HepG2 (cell line): ENCODE results near the gene MROH2A. TPM values are rescaled to one million over a fixed set of nuclear protein-coding genes. Genes with fewer than 3 reads are reported as not detected.

ENCODE experiments used
- ATAC-seq: fragments of 200-7000 bp; cut with Tn5 transposase; 3 replicates; pipeline ENCODE4 v1.9.1; 2020; ENCODE audit warnings: mild to moderate bottlenecking, moderate library complexity
- BruUV-seq: library from RNA; stranded (reverse); fragments of 400-500 nt; replicated peaks from 2 replicates; lab custom pipeline; 2021; lab: Mats Ljungman, UMichigan
- CTCF ChIA-PET: fragments of 300-600 bp; formaldehyde crosslinking; extraction: SDS; loops from one replicate; lab custom pipeline; 2021; ENCODE audit warnings: low total read pairs, inconsistent platforms, low intra/inter-chr PET ratio; lab: Yijun Ruan, JAX
- POLR2A ChIA-PET: fragments of 350-600 bp; sonication (Branson Sonifier 250); formaldehyde crosslinking; loops from one replicate; lab custom pipeline; 2020; ENCODE audit warnings: antibody characterized with exemption, inconsistent platforms; lab: Yijun Ruan, JAX
- DNase-seq: peaks from one replicate; pipeline ENCODE4 v3.0.0-alpha.2; 2015; ENCODE audit warnings: low spot score
- FAIRE-seq: peaks from 3 replicates; lab custom pipeline; 2011; peaks lifted over from hg19 to GRCh38; lab: Jason Lieb, UNC
- H2AFZ ChIP-seq: one replicate; pipeline ENCODE4 v1.6.1; 2011; ENCODE audit warnings: low read length, inconsistent platforms
- H3K27ac ChIP-seq: fragments of 300-600 bp; 3 replicates; pipeline ENCODE4 v1.8.0; 2011; ENCODE audit warnings: mixed run types, mild to moderate bottlenecking, mixed read lengths, low read length, inconsistent platforms; ENCODE audit not compliant: insufficient read depth; ENCODE audit errors: extremely low read length
- H3K27me3 ChIP-seq, 2 experiments: fragments of 200-600 bp in 1 of 2; 2 replicates in 1 of 2; 3 replicates in 1 of 2; pipeline versions ENCODE4 v1.6.0 to v1.8.0; 2011; ENCODE audit warnings: low read length in 2 of 2, mild to moderate bottlenecking in 2 of 2, moderate library complexity in 2 of 2, inconsistent platforms in 1 of 2; ENCODE audit not compliant: insufficient read depth in 2 of 2, control insufficient read depth in 1 of 2
- H3K36me3 ChIP-seq, 2 experiments: fragments of 200-600 bp in 1 of 2; replicated peaks in 1 of 2; 2 replicates in 1 of 2; 3 replicates in 1 of 2; pipeline versions ENCODE4 v1.5.1 to v1.8.0; 2011; ENCODE audit warnings: low read length in 2 of 2, inconsistent platforms in 1 of 2; ENCODE audit not compliant: insufficient read depth in 2 of 2, control insufficient read depth in 1 of 2
- H3K4me1 ChIP-seq: 2 replicates; pipeline ENCODE4 v1.5.1; 2012; ENCODE audit warnings: low read length, inconsistent platforms; ENCODE audit not compliant: insufficient read depth
- H3K4me2 ChIP-seq: 2 replicates; pipeline ENCODE4 v1.6.0; 2011; ENCODE audit warnings: low read depth, low read length, inconsistent platforms
- H3K4me3 ChIP-seq, 3 experiments: fragments of 200-600 bp in 1 of 3; sonication (generic), shearing (Covaris generic) in 1 of 3; replicated peaks in 1 of 3; 2 replicates each; pipeline ENCODE4 v1.5.1; 2011 to 2016; ENCODE audit warnings: low read length in 3 of 3, inconsistent platforms in 2 of 3, low read depth in 2 of 3, mild to moderate bottlenecking in 2 of 3, control low read depth in 1 of 3, mixed read lengths in 1 of 3; ENCODE audit not compliant: insufficient read depth in 1 of 3
- H3K79me2 ChIP-seq: one replicate; pipeline ENCODE4 v1.6.1; 2011; ENCODE audit warnings: low read length, inconsistent platforms; ENCODE audit not compliant: insufficient read depth
- H3K9ac ChIP-seq: 2 replicates; pipeline ENCODE4 v1.6.0; 2011; ENCODE audit warnings: mild to moderate bottlenecking, low read depth, low read length, inconsistent platforms; ENCODE audit not compliant: insufficient read depth
- H3K9me3 ChIP-seq: 2 replicates; pipeline ENCODE4 v1.5.1; 2012; ENCODE audit warnings: mild to moderate bottlenecking, low read length
- H4K20me1 ChIP-seq: 2 replicates; pipeline ENCODE4 v1.6.0; 2011; ENCODE audit warnings: inconsistent platforms, mild to moderate bottlenecking, low read length, moderate library complexity; ENCODE audit not compliant: insufficient read depth
- FOXK1 ChIP-seq: sonication (generic); formaldehyde crosslinking; IDR thresholded peaks from 2 replicates; pipeline ENCODE4 v1.4.0; 2020; ENCODE audit warnings: low read depth, missing genetic modification reagents, borderline replicate concordance
- FOXM1 ChIP-seq: sonication (generic); formaldehyde crosslinking; IDR thresholded peaks from 2 replicates; pipeline ENCODE4 v1.5.0; 2020; ENCODE audit warnings: missing genetic modification reagents
- FUBP1 ChIP-seq: sonication (generic); formaldehyde crosslinking; IDR thresholded peaks from 2 replicates; pipeline ENCODE4 v1.5.1; 2020; ENCODE audit warnings: missing genetic modification reagents, mild to moderate bottlenecking, borderline replicate concordance
- GPN1 ChIP-seq: sonication (generic); formaldehyde crosslinking; IDR thresholded peaks from 2 replicates; pipeline ENCODE4 v1.5.1; 2020; ENCODE audit warnings: missing genetic modification reagents, borderline replicate concordance
- HOXA3 ChIP-seq: sonication (generic); formaldehyde crosslinking; IDR thresholded peaks from 2 replicates; pipeline ENCODE4 v1.5.0; 2020; ENCODE audit warnings: missing genetic modification reagents
- POGZ ChIP-seq: sonication (generic); formaldehyde crosslinking; IDR thresholded peaks from 2 replicates; pipeline ENCODE4 v1.4.0; 2020; ENCODE audit warnings: mild to moderate bottlenecking, missing genetic modification reagents
- SNAPC2 ChIP-seq: sonication (generic); formaldehyde crosslinking; IDR thresholded peaks from 2 replicates; pipeline ENCODE4 v1.8.1; 2022; ENCODE audit warnings: mild to moderate bottlenecking, missing genetic modification reagents
- TRIM22 ChIP-seq: fragments of 450-650 bp; IDR thresholded peaks from 2 replicates; pipeline ENCODE4 v1.6.1; 2017
- ZNF143 ChIP-seq: sonication (generic); formaldehyde crosslinking; IDR thresholded peaks from 2 replicates; pipeline ENCODE4 v1.4.0; 2020; ENCODE audit warnings: missing genetic modification reagents
- ZNF850 ChIP-seq: sonication (generic); formaldehyde crosslinking; conservative IDR thresholded peaks from 2 replicates; pipeline ENCODE4 v1.9.0; 2021; ENCODE audit warnings: mild to moderate bottlenecking, missing genetic modification reagents
- WGBS: methylation state at CpG from one replicate; pipeline ENCODE4 v1.1.6; 2017; ENCODE audit warnings: low lambda C conversion rate; 5-methylcytosine and 5-hydroxymethylcytosine counted together
- in situ Hi-C: cut with HindIII; loops from 2 replicates; pipeline ENCODE4 v1.10.0; 2017; ENCODE audit warnings: low pct_unique_long_range_greater_than_20kb; ENCODE audit not compliant: extremely low pct_ligation_motif_present
- intact Hi-C: fragments of 100-400 bp; cut with micrococcal nuclease; formaldehyde crosslinking; loops from one replicate; pipeline ENCODE4 v1.10.0; 2022; ENCODE audit not compliant: unreplicated experiment
- polyA plus RNA-seq, 8 experiments: library from polyadenylated mRNA; depleted of rRNA in 3 of 8; stranded (reverse) in 7 of 8; unstranded in 1 of 8; fragments of >200 nt; fragmentation: Illumina TruSeq in 4 of 8; extraction: Trizol in 4 of 8; gene quantifications; 2 replicates each; pipeline versions ENCODE4 v1.2.1 to v1.2.3, GENCODE V29; 2011 to 2016; ENCODE audit warnings: low read depth in 4 of 8, missing spikeins in 1 of 8, mixed read lengths in 1 of 8; ENCODE audit not compliant: insufficient read depth in 1 of 8
- total RNA-seq, 5 experiments: library from RNA; depleted of rRNA; stranded (reverse); fragments of >200 nt; fragmentation: Illumina TruSeq; extraction: Trizol; gene quantifications; 2 replicates each; pipeline ENCODE4 v1.2.3, GENCODE V29; 2016; ENCODE audit warnings: low read depth in 1 of 5
- TF ChIP-seq, protein P1 (sequence below): IDR thresholded peaks from 2 replicates; pipeline ENCODE4 v1.6.1; 2012; ENCODE audit warnings: inconsistent platforms
- TF ChIP-seq, protein P2 (sequence below): sonication (generic); formaldehyde crosslinking; IDR thresholded peaks from 2 replicates; pipeline ENCODE4 v1.4.0; 2020; ENCODE audit warnings: mild to moderate bottlenecking, missing genetic modification reagents
- TF ChIP-seq, protein P3 (sequence below): sonication (generic); formaldehyde crosslinking; IDR thresholded peaks from 2 replicates; pipeline ENCODE4 v1.5.0; 2020; ENCODE audit warnings: missing genetic modification reagents, mild to moderate bottlenecking, borderline replicate concordance

Gene MROH2A
- total and polyA plus RNA-seq, 2 of the 13 experiments (the other 11 are each of a cell fraction or from before 2014, with no cell fraction given): 0.03 to 0.04 TPM

GRCh38 chr2:233807966-233808935 lies 30.1 kb downstream of the MROH2A start:
- no peak overlapping the region for H3K4me3 ChIP-seq
- H3K4me2 ChIP-seq: no peak overlapping the region
- peaks cover 0 to 43% of the 10 kb centered on the region in 2 experiments; a peak in 3 of 5 replicates for H3K27me3 ChIP-seq
- TF ChIP-seq TRIM22 (no peak), GPN1 (CRISPR knock-in tag) (no peak), HOXA3 (CRISPR knock-in tag) (no peak), FOXM1 (no peak), ZNF850 (CRISPR knock-in tag) (no peak), SNAPC2 (CRISPR knock-in tag) (no peak), FOXK1 (CRISPR knock-in tag) (no peak), FUBP1 (no peak), POGZ (CRISPR knock-in tag) (no peak), ZNF143 (CRISPR knock-in tag) (no peak)
- TF ChIP-seq, protein P1, sequence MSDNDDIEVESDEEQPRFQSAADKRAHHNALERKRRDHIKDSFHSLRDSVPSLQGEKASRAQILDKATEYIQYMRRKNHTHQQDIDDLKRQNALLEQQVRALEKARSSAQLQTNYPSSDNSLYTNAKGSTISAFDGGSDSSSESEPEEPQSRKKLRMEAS: no peak
- TF ChIP-seq, protein P2, sequence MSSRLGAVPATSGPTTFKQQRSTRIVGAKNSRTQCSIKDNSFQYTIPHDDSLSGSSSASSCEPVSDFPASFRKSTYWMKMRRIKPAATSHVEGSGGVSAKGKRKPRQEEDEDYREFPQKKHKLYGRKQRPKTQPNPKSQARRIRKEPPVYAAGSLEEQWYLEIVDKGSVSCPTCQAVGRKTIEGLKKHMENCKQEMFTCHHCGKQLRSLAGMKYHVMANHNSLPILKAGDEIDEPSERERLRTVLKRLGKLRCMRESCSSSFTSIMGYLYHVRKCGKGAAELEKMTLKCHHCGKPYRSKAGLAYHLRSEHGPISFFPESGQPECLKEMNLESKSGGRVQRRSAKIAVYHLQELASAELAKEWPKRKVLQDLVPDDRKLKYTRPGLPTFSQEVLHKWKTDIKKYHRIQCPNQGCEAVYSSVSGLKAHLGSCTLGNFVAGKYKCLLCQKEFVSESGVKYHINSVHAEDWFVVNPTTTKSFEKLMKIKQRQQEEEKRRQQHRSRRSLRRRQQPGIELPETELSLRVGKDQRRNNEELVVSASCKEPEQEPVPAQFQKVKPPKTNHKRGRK: no peak
- TF ChIP-seq, protein P3, sequence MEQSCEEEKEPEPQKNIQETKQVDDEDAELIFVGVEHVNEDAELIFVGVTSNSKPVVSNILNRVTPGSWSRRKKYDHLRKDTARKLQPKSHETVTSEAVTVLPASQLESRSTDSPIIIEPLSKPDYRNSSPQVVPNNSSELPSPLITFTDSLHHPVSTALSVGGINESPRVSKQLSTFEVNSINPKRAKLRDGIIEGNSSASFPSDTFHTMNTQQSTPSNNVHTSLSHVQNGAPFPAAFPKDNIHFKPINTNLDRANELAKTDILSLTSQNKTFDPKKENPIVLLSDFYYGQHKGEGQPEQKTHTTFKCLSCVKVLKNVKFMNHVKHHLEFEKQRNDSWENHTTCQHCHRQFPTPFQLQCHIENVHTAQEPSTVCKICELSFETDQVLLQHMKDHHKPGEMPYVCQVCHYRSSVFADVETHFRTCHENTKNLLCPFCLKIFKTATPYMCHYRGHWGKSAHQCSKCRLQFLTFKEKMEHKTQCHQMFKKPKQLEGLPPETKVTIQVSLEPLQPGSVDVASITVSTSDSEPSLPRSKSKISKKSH (CRISPR knock-in tag): no peak
- TF ChIP-seq, all 625 proteins: peak for 0
- DNase-seq: no peak
- ChIA-PET CTCF (no interaction called here), POLR2A (no interaction called here)
- Histone ChIP-seq H3K4me1 (no peaks in the 10 kb centered on the region), H3K27ac (no peak overlapping the region), H4K20me1 (no peaks in the 10 kb centered on the region), H3K36me3 (no peaks in the 10 kb centered on the region), H3K9ac (no peak overlapping the region), H2AFZ (no peak overlapping the region), H3K9me3 (no peaks in the 10 kb centered on the region), H3K79me2 (no peaks in the 10 kb centered on the region)
- in situ Hi-C loops (no loop called here), intact Hi-C loops (no loop called here)
- 50% methylated on average over 9 of the region's 10 CpGs for WGBS
- ATAC-seq: no peak
- BruUV-seq: no TSS peak
- no peak for FAIRE-seq
